H1 (cell line): ENCODE data around the gene KCP. TPM values are rescaled to one million over a fixed set of nuclear protein-coding genes. Genes with fewer than 3 reads are reported as not detected.

Source experiments
- CTCF ChIA-PET: fragments of 300-600 bp; sonication (Branson Sonifier 250); formaldehyde crosslinking; loops from one replicate; lab custom pipeline; 2021; ENCODE audit not compliant: partially characterized antibody; lab: Charles Lee
- POLR2A ChIA-PET: fragments of 300-600 bp; sonication (Branson Sonifier 250); formaldehyde crosslinking; loops from one replicate; lab custom pipeline; 2021; ENCODE audit warnings: inconsistent platforms; ENCODE audit not compliant: partially characterized antibody; lab: Charles Lee
- DNase-seq, 2 experiments: peaks; one replicate each; pipeline versions ENCODE4 v3.0.0 to v3.0.0-alpha.2; 2010 to 2022; ENCODE audit warnings: low spot score in 2 of 2, low read depth in 1 of 2, mixed read lengths in 1 of 2
- FAIRE-seq: peaks from 2 replicates; lab custom pipeline; 2011; peaks lifted over from hg19 to GRCh38; lab: Jason Lieb, UNC
- H2AFZ ChIP-seq: 2 replicates; pipeline ENCODE4 v1.8.1; 2012; ENCODE audit warnings: low read length, inconsistent platforms
- H2AK5ac ChIP-seq: 2 replicates; pipeline ENCODE4 v1.6.1; 2013; ENCODE audit warnings: low read depth, low read length
- H2BK120ac ChIP-seq: replicated peaks from 2 replicates; pipeline ENCODE3; 2013; ENCODE audit warnings: low read depth, low read length, inconsistent platforms
- H2BK12ac ChIP-seq: 2 replicates; pipeline ENCODE4 v1.6.1; 2013; ENCODE audit warnings: low read depth, low read length
- H2BK15ac ChIP-seq: 2 replicates; pipeline ENCODE4 v1.6.1; 2013; ENCODE audit warnings: low read length
- H2BK20ac ChIP-seq: 2 replicates; pipeline ENCODE4 v1.6.1; 2013; ENCODE audit warnings: low read length
- H2BK5ac ChIP-seq: 2 replicates; pipeline ENCODE4 v1.6.1; 2013; ENCODE audit warnings: low read depth, low read length
- H3K14ac ChIP-seq: 2 replicates; pipeline ENCODE4 v1.6.1; 2013; ENCODE audit warnings: inconsistent platforms; ENCODE audit not compliant: insufficient read length
- H3K18ac ChIP-seq: 2 replicates; pipeline ENCODE4 v1.6.1; 2013; ENCODE audit warnings: low read length; ENCODE audit errors: extremely low read depth
- H3K23ac ChIP-seq: 2 replicates; pipeline ENCODE4 v1.6.1; 2013; ENCODE audit warnings: inconsistent platforms; ENCODE audit not compliant: insufficient read length
- H3K23me2 ChIP-seq: 2 replicates; pipeline ENCODE4 v1.6.1; 2013; ENCODE audit warnings: low read depth, low read length
- H3K27ac ChIP-seq: 2 replicates; pipeline ENCODE4 v1.6.1; 2011; ENCODE audit warnings: low read depth, low read length, inconsistent platforms
- H3K27me3 ChIP-seq, 4 experiments: replicated peaks in 1 of 4; 1 replicate in 1 of 4; 2 replicates in 3 of 4; pipeline versions ENCODE4 v1.6.1 to v1.8.1; 2011 to 2013; ENCODE audit warnings: low read length in 3 of 4, mild to moderate bottlenecking in 3 of 4, inconsistent platforms in 2 of 4, mixed read lengths in 2 of 4, moderate library complexity in 1 of 4; ENCODE audit not compliant: control insufficient read depth in 3 of 4, insufficient read depth in 3 of 4; ENCODE audit errors: extremely low read depth in 1 of 4
- H3K36me3 ChIP-seq, 4 experiments: 2 replicates each; pipeline versions ENCODE4 v1.6.1 to v1.8.1; 2011 to 2013; ENCODE audit warnings: mild to moderate bottlenecking in 4 of 4, low read length in 3 of 4, moderate library complexity in 2 of 4, control low read depth in 1 of 4, inconsistent platforms in 1 of 4; ENCODE audit not compliant: insufficient read depth in 4 of 4, control insufficient read depth in 2 of 4
- H3K4ac ChIP-seq: replicated peaks from 2 replicates; pipeline ENCODE3; 2013; ENCODE audit warnings: low read length, low read depth, mixed read lengths, inconsistent platforms; ENCODE audit not compliant: insufficient read length
- H3K4me1 ChIP-seq, 4 experiments: replicated peaks in 1 of 4; 1 replicate in 1 of 4; 2 replicates in 3 of 4; pipeline versions ENCODE4 v1.6.1 to v1.8.1; 2011 to 2013; ENCODE audit warnings: low read length in 3 of 4, inconsistent platforms in 2 of 4, mixed read lengths in 1 of 4; ENCODE audit not compliant: insufficient read depth in 4 of 4, control insufficient read depth in 3 of 4
- H3K4me2 ChIP-seq, 2 experiments: 2 replicates each; pipeline versions ENCODE4 v1.6.1 to v1.8.1; 2011 to 2013; ENCODE audit warnings: low read depth in 2 of 2, low read length in 2 of 2, control low read depth in 1 of 2, inconsistent platforms in 1 of 2, mild to moderate bottlenecking in 1 of 2; ENCODE audit not compliant: insufficient read depth in 1 of 2
- H3K4me3 ChIP-seq, 4 experiments: fragments of 200-600, 300-600 bp in 1 of 4; sonication (generic), shearing (Covaris generic), sonication (Bioruptor Twin) in 1 of 4; 2 replicates each; pipeline versions ENCODE4 v1.5.1 to v1.8.1; 2011 to 2016; ENCODE audit warnings: low read length in 4 of 4, low read depth in 3 of 4, control low read depth in 2 of 4, inconsistent platforms in 2 of 4, mild to moderate bottlenecking in 2 of 4, mixed read lengths in 1 of 4, moderate library complexity in 1 of 4; ENCODE audit not compliant: insufficient read depth in 2 of 4; ENCODE audit errors: extremely low read depth in 1 of 4
- H3K56ac ChIP-seq: replicated peaks from 2 replicates; pipeline ENCODE3; 2013; ENCODE audit warnings: low read depth, mild to moderate bottlenecking, mixed read lengths, low read length, inconsistent platforms; ENCODE audit not compliant: insufficient read length
- H3K79me1 ChIP-seq: 2 replicates; pipeline ENCODE4 v1.6.1; 2013; ENCODE audit warnings: low read depth, low read length, control low read depth
- H3K79me2 ChIP-seq, 2 experiments: 2 replicates each; pipeline versions ENCODE4 v1.6.1 to v1.8.1; 2012 to 2013; ENCODE audit warnings: low read length in 2 of 2, mild to moderate bottlenecking in 2 of 2, inconsistent platforms in 1 of 2; ENCODE audit not compliant: insufficient read depth in 2 of 2, control insufficient read depth in 1 of 2
- H3K9ac ChIP-seq, 4 experiments: replicated peaks in 1 of 4; 1 replicate in 1 of 4; 2 replicates in 3 of 4; pipeline versions ENCODE4 v1.6.1 to v1.8.1; 2011 to 2013; ENCODE audit warnings: low read depth in 3 of 4, low read length in 3 of 4, control low read depth in 2 of 4, mild to moderate bottlenecking in 2 of 4, moderate library complexity in 2 of 4, inconsistent platforms in 1 of 4; ENCODE audit errors: extremely low read depth in 1 of 4
- H3K9me3 ChIP-seq, 2 experiments: 2 replicates each; pipeline versions ENCODE4 v1.6.1 to v1.8.1; 2012 to 2013; ENCODE audit warnings: mild to moderate bottlenecking in 2 of 2, moderate library complexity in 2 of 2, control low read depth in 1 of 2, inconsistent platforms in 1 of 2, low read depth in 1 of 2, low read length in 1 of 2, mixed read lengths in 1 of 2; ENCODE audit not compliant: insufficient read depth in 2 of 2
- H4K20me1 ChIP-seq, 2 experiments: replicated peaks in 1 of 2; 2 replicates each; pipeline versions ENCODE3 to v1.8.1; 2011 to 2013; ENCODE audit warnings: inconsistent platforms in 2 of 2, low read length in 2 of 2, mild to moderate bottlenecking in 1 of 2; ENCODE audit not compliant: insufficient read depth in 2 of 2, control insufficient read depth in 1 of 2
- H4K5ac ChIP-seq: 2 replicates; pipeline ENCODE4 v1.6.1; 2013; ENCODE audit warnings: low read length, low read depth, mixed read lengths, inconsistent platforms; ENCODE audit not compliant: insufficient read length
- H4K8ac ChIP-seq: 2 replicates; pipeline ENCODE4 v1.8.0; 2013; ENCODE audit warnings: mild to moderate bottlenecking, moderate library complexity, low read length, inconsistent platforms; ENCODE audit not compliant: insufficient read depth; ENCODE audit errors: extremely low read depth
- H4K91ac ChIP-seq: replicated peaks from 2 replicates; pipeline ENCODE3; 2013; ENCODE audit warnings: low read length, mixed read lengths, inconsistent platforms; ENCODE audit not compliant: insufficient read length
- POLR2AphosphoS5 ChIP-seq: IDR thresholded peaks from 2 replicates; pipeline ENCODE4 v1.6.1; 2011; ENCODE audit warnings: low read depth, low read length
- RBBP5 ChIP-seq: IDR thresholded peaks from 2 replicates; pipeline ENCODE4 v1.7.1; 2012; ENCODE audit warnings: low read depth, mild to moderate bottlenecking, inconsistent platforms, low read length, moderate library complexity, borderline replicate concordance
- SRF ChIP-seq: IDR thresholded peaks from 2 replicates; pipeline ENCODE4 v1.6.1; 2011; ENCODE audit warnings: mild to moderate bottlenecking, low read depth, low read length, moderate library complexity
- TBP ChIP-seq: IDR thresholded peaks from 2 replicates; pipeline ENCODE4 v1.6.1; 2011; ENCODE audit warnings: low read depth, low read length, improper control_type of control experiment
- WGBS, 2 experiments: shearing (Covaris generic) in 1 of 2; methylation state at CpG; one replicate each; pipeline versions ENCODE4 v1.1.6 to v1.1.7; 2013 to 2015; ENCODE audit warnings: low lambda C conversion rate in 2 of 2, mixed read lengths in 2 of 2, inconsistent platforms in 1 of 2, low coverage in 1 of 2, missing lambda C conversion rate in 1 of 2; ENCODE audit not compliant: insufficient replicate concordance in 2 of 2, insufficient coverage in 1 of 2, insufficient read length in 1 of 2; ENCODE audit errors: extremely low coverage in 1 of 2, missing lambda C conversion rate in 1 of 2; 5-methylcytosine and 5-hydroxymethylcytosine counted together
- polyA plus RNA-seq, 7 experiments: library from polyadenylated mRNA; depleted of rRNA in 3 of 7; stranded (reverse) in 5 of 7; unstranded in 2 of 7; fragments of >200 nt in 5 of 7; fragments of 200-250 nt in 2 of 7; gene quantifications; 1 replicate in 5 of 7; 2 replicates in 1 of 7; 4 replicates in 1 of 7; pipeline versions ENCODE4 v1.2.1 to v1.2.3, GENCODE V29; 2011 to 2013; ENCODE audit warnings: missing spikeins in 2 of 7, mixed read lengths in 2 of 7
- total RNA-seq: library from RNA; stranded (reverse); fragmentation: NEBNext Ultra II Directional; extraction: Animal tissue kit (Norgen Biotek cat#: 25700); gene quantifications from 2 replicates; pipeline ENCODE4 v1.2.1, GENCODE V29; 2021

The KCP gene
- total and polyA plus RNA-seq, 2 of the 8 experiments (the other 6 are each of a cell fraction or from before 2014, with no cell fraction given), result 1.3 to 2.0 TPM

- no peaks in the 10 kb centered on the region; the same call in 1 of the 2 replicates for H3K79me1 ChIP-seq
- no peak overlapping the region for H3K4me3 ChIP-seq
- no peak overlapping the region for H4K91ac ChIP-seq
- H2AFZ ChIP-seq, result no peak overlapping the region
- ChIA-PET CTCF (interaction anchor here (0.7 to 10.3 kb wide), 6 partner anchors 8 to 151 kb away, joined by 3 to 189 read pairs (median 61); partner anchors contain the start of gene ATP6V1F), POLR2A (interaction anchor here (1.3 to 3.5 kb wide), 2 partner anchors 8 to 15 kb away, joined by 3 to 22 read pairs; partner anchors contain the start of gene ATP6V1F)
- peaks cover 0 to 7% (median 5%) of the 10 kb centered on the region in 4 experiments; a peak in 3 of 7 replicates for H3K4me1 ChIP-seq
- TF ChIP-seq RBBP5, result no peak
- no peak for TF ChIP-seq POLR2AphosphoS5
- no peak for TF ChIP-seq SRF
- no peak for TF ChIP-seq TBP
- no peak for FAIRE-seq
- 91% methylated on average over 25 of the region's 32 CpGs; no CpG with 5 or more reads in 1 of the 2 experiments for WGBS, 2 experiments
- no peaks in the 10 kb centered on the region for H3K9me3 ChIP-seq
- no peak overlapping the region for H2BK15ac ChIP-seq
- H4K20me1 ChIP-seq, result no peaks in the 10 kb centered on the region
- no peak overlapping the region for H4K5ac ChIP-seq
- peaks cover 0 to 2% (median under 1%) of the 10 kb centered on the region in 4 experiments; a peak in 2 of 7 replicates for H3K27me3 ChIP-seq
- H3K4ac ChIP-seq, result no peak overlapping the region
- no peak overlapping the region for H2BK12ac ChIP-seq
- no peak overlapping the region for H3K18ac ChIP-seq
- no peak overlapping the region for H2AK5ac ChIP-seq
- H2BK5ac ChIP-seq, result no peak overlapping the region
- no peak overlapping the region for H4K8ac ChIP-seq
- H3K23ac ChIP-seq, result no peak overlapping the region
- no peak overlapping the region for H3K56ac ChIP-seq
- H3K27ac ChIP-seq, result no peak overlapping the region
- H3K4me2 ChIP-seq, result no peak overlapping the region
- no peaks in the 10 kb centered on the region for H3K36me3 ChIP-seq
- H3K9ac ChIP-seq, result no peak overlapping the region
- no peaks in the 10 kb centered on the region for H3K79me2 ChIP-seq
- no peak overlapping the region for H2BK120ac ChIP-seq
- peaks cover 2% of the 10 kb centered on the region; the same call in 1 of the 2 replicates for H3K23me2 ChIP-seq
- DNase-seq, result no peak
- no peak overlapping the region for H3K14ac ChIP-seq
- no peak overlapping the region for H2BK20ac ChIP-seq
Measured at GRCh38 chr7:128876978-128877755, 33.3 kb downstream of the KCP start.
